Immature natural killer cell (primary cell): ENCODE measurements around the gene TBL1X. TPM values are rescaled to one million over a fixed set of nuclear protein-coding genes. Genes with fewer than 3 reads are reported as not detected.

ENCODE experiments used
- DNase-seq, 3 donors: peaks; one replicate each; pipeline ENCODE4 v3.0.0; 2022; ENCODE audit warnings: mixed read lengths in 1 of 3
- H3K27ac Mint-ChIP-seq, 6 donors: one replicate each; pipeline ENCODE4 v1.8.0; 2020; ENCODE audit warnings: mixed read lengths in 6 of 6, mild to moderate bottlenecking in 5 of 6, inconsistent platforms in 4 of 6, moderate library complexity in 3 of 6
- H3K27me3 Mint-ChIP-seq, 3 donors: one replicate each; pipeline ENCODE4 v1.8.0; 2020 to 2021; ENCODE audit warnings: low read depth in 3 of 3, mild to moderate bottlenecking in 3 of 3, mixed read lengths in 3 of 3, moderate library complexity in 3 of 3, inconsistent platforms in 1 of 3
- H3K36me3 Mint-ChIP-seq, 3 donors: one replicate each; pipeline ENCODE4 v1.8.0; 2020; ENCODE audit warnings: mixed read lengths in 3 of 3, inconsistent platforms in 2 of 3, mild to moderate bottlenecking in 2 of 3
- H3K4me1 Mint-ChIP-seq, 2 donors: one replicate each; pipeline ENCODE4 v1.8.0; 2020; ENCODE audit warnings: inconsistent platforms in 2 of 2, mild to moderate bottlenecking in 2 of 2, mixed read lengths in 2 of 2, moderate library complexity in 1 of 2
- H3K4me3 Mint-ChIP-seq, 5 donors: one replicate each; pipeline ENCODE4 v1.8.0; 2020; ENCODE audit warnings: mild to moderate bottlenecking in 5 of 5, mixed read lengths in 5 of 5, inconsistent platforms in 3 of 5, moderate library complexity in 3 of 5
- H3K9me3 Mint-ChIP-seq, 6 donors: one replicate each; pipeline ENCODE4 v1.8.0; 2020; ENCODE audit warnings: mild to moderate bottlenecking in 6 of 6, mixed read lengths in 6 of 6, inconsistent platforms in 4 of 6, moderate library complexity in 3 of 6
- polyA plus RNA-seq, 3 donors: library from polyadenylated mRNA; unstranded; fragments of 300-500 nt; fragmentation: Illumina TruSeq; gene quantifications; one replicate each; pipeline ENCODE4 v1.2.3, GENCODE V29; 2021

Gene TBL1X
- polyA plus RNA-seq, 3 donors from 2014 or later, result 6.4 to 12.6 (median 9.9) TPM

DNA sequence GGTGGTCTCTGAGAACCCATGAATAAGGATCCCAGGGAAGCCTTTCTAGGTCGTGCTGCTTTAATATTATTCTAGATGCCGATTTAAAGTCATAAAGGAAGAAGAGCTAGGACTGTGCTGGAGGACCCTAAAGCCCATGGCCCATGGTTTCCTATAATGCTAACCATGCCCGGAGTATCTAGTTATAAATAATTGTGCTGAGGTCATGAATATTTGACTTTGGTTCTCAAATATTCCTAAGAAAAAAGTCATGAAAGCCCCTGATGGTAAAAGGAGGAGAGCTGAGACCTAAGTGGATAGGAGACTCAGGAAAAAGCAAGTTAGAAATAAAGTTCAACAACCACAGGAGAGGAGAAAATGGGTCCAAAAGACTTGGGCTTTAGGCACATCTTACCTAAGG, 132.0 kb downstream of the TBL1X start:
- Mint-ChIP-seq H3K27ac (peak overlapping the region in 1 of 6 donors; percentile 25), H3K4me3 (no peak overlapping the region), H3K36me3 (peaks cover 0 to 7% (median 3%) of the 10 kb centered on the region in 3 donors), H3K4me1 (peaks cover 6 to 7% of the 10 kb centered on the region in 2 donors), H3K27me3 (peaks cover 0 to 2% (median 2%) of the 10 kb centered on the region in 3 donors), H3K9me3 (peaks cover 0 to 1% (median 0%) of the 10 kb centered on the region in 6 donors)
- no peak for DNase-seq

DNA sequence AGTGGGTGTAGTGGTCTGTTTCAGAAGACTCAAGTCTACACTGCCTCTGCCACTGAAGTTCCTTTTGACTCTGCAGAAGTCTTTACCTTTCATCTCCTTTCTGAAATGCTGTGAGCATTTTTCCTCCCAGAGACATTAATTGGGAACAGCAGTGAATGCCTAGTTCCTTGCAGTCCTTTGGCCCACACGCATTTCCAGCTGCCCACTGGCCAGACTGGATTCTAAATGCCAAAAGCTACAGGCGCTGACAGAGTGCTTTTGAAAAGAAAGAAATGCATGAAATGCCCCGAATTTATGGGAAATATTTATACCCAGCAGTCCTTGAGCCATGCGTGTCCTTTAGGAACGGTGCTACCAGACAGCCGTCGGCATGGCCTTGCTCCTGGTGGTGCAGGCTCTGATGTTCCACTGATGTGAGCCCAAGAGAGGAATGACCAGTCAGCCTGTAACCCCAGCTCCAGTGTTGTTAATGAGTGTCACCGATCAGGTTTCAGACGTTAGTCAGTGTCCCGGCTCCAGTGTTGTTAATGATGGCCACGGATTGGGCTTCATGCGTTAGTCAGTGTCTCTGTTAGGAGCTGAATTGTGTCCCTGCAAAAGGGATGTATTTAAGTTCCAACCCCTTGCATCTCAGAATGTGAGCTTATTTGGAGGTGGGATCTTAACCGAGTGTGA, 132.6 kb downstream of the TBL1X start:
- peaks cover 0 to 2% (median 2%) of the 10 kb centered on the region in 3 donors for H3K27me3 Mint-ChIP-seq
- H3K9me3 Mint-ChIP-seq, result no peaks in the 10 kb centered on the region
- peaks cover 0 to 2% (median 2%) of the 10 kb centered on the region in 3 donors for H3K36me3 Mint-ChIP-seq
- H3K4me1 Mint-ChIP-seq, result peaks cover 6 to 7% of the 10 kb centered on the region in 2 donors
- no peak for DNase-seq
- H3K27ac Mint-ChIP-seq, result no peak overlapping the region
- no peak overlapping the region for H3K4me3 Mint-ChIP-seq

DNA sequence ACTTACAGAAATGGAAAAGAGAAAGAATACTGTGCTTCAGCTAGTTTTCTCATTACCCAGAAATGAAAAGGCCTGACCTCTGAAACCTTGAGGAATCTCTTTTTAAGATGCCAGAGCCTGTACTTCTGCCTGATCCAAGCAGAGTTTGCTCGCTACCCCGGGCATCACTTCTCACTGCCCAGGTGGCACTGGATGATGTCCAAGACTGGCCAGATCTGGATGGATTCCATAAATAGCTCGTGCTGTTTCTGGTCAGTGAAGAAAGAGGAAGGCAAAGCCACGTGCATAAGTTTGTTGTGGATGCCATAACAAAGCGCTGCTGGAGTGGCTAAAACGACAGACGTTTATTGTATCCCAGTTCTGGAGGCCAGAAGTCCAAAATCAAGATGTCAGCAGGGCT, 133.5 kb downstream of the TBL1X start:
- H3K4me1 Mint-ChIP-seq, result peaks cover 6 to 7% of the 10 kb centered on the region in 2 donors
- H3K27me3 Mint-ChIP-seq, result peaks cover 0 to 2% (median 0%) of the 10 kb centered on the region in 3 donors
- no peak for DNase-seq
- H3K9me3 Mint-ChIP-seq, result no peaks in the 10 kb centered on the region
- no peak overlapping the region for H3K4me3 Mint-ChIP-seq
- peak overlapping the region in 1 of 6 donors; percentile 32 for H3K27ac Mint-ChIP-seq
- H3K36me3 Mint-ChIP-seq, result no peaks in the 10 kb centered on the region

DNA sequence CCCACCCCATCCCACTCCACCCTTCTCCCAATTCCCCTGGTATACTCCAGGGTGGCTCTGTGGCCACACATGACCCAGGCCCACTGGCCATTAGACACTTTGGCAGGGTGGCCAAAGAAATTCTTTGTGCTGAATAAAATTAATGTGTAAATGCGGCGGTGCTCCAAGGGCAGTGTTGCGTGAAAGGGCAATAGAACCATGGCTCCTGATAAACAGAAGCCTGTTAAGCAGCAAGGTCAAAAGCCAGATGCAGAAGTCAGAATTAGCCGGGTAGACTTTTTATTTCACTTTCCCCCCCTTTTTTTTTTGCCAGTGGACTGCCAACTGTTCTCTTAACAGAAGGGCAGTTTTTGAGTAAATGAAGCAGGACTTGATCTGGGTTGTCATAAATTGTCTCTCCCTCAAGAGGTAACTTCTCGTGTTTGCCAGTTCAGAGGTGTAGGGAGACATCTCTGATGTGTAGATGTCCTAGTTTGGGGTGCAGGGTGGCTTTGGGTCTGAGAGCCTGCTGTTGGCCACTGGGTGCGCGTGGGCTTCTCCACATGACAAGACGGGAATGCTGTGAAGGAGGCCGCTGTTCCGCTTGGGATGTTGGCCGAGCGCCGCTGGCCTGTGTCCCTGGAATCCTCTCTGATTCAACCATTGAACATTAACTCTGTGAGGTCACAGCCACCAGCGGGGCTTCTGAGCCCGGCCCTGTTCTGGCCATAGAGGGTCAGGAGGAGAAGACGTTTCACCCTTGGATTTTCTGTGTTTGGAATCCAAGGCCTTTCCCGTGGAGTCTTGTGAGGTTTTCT, 139.5 kb downstream of the TBL1X start:
- Mint-ChIP-seq H3K9me3 (no peaks in the 10 kb centered on the region), H3K27me3 (peaks cover 0 to 3% (median 0%) of the 10 kb centered on the region in 3 donors), H3K4me3 (no peak overlapping the region), H3K27ac (no peak overlapping the region), H3K4me1 (peaks cover 5 to 12% of the 10 kb centered on the region in 2 donors), H3K36me3 (no peaks in the 10 kb centered on the region)
- no peak for DNase-seq

DNA sequence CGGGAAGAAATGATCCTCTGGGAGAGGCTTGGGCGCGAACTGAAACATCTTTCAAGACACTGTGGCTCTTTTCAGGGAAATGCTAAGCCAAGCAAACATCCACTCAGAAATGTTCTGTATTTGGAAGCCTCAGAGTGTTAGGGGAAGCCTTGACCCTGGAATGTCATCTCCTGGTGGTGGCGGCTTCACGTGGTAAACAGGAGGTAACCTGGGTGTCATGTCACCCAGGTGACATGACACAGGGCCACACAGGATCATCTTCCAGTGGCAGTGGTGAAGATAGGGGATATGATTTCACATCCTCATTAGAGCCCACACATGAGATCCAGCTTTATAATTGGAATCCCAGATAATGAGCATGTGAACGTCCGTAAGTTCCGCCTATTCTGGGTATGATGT, 140.0 kb downstream of the TBL1X start:
- Mint-ChIP-seq H3K4me1 (peaks cover 6 to 7% of the 10 kb centered on the region in 2 donors), H3K9me3 (no peaks in the 10 kb centered on the region), H3K36me3 (no peaks in the 10 kb centered on the region), H3K27me3 (peaks cover 0 to 3% (median 0%) of the 10 kb centered on the region in 3 donors), H3K4me3 (no peak overlapping the region), H3K27ac (no peak overlapping the region)
- DNase-seq, result no peak

DNA sequence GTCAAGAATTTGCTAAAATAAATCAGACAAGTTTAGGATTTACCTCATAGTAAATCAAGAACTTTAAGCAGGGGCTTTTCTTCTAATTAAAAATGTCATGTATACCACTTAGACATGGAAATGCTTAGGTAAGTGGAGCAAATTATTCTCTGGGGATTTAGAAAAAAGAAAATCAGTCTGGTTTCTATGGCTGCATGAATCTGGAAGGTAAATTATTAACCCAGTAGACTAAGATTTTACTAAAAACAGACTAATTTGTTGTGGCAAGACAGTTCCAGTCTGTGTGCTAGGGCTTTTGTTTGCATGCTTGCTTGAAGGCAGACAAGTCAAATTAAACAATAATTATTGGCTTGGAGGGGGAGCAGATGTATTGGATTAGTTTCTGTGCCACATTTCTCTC, 140.6 kb downstream of the TBL1X start:
- DNase-seq, result no peak
- H3K4me3 Mint-ChIP-seq, result no peak overlapping the region
- H3K4me1 Mint-ChIP-seq, result peaks cover 6 to 7% of the 10 kb centered on the region in 2 donors
- peaks cover 0 to 3% (median 0%) of the 10 kb centered on the region in 3 donors for H3K27me3 Mint-ChIP-seq
- H3K36me3 Mint-ChIP-seq, result no peaks in the 10 kb centered on the region
- no peaks in the 10 kb centered on the region for H3K9me3 Mint-ChIP-seq
- no peak overlapping the region for H3K27ac Mint-ChIP-seq

DNA sequence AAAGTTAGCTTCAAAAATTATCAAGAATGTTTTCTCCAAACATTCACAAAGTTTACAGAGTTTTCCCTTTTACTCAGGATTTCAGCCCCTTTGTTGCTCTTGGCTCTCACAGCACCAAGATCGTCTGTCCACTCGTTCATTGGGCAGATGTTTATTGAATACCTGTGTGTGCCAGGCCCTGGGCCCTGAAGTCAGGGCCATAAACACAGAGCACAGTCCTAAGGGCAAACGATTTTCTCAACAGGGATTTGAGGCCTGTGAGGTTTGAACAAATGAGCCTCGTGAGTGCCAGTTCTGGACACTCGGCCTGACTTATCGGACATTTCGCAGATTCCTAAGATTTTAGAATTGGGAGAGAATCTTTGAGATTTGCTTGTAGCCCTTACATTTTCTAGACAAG, 142.1 kb downstream of the TBL1X start:
- no peak overlapping the region for H3K27ac Mint-ChIP-seq
- no peak overlapping the region for H3K4me3 Mint-ChIP-seq
- no peaks in the 10 kb centered on the region for H3K36me3 Mint-ChIP-seq
- H3K9me3 Mint-ChIP-seq, result no peaks in the 10 kb centered on the region
- no peak for DNase-seq
- H3K4me1 Mint-ChIP-seq, result peaks cover 4 to 6% of the 10 kb centered on the region in 2 donors
- peaks cover 0 to 5% (median 2%) of the 10 kb centered on the region in 3 donors for H3K27me3 Mint-ChIP-seq

DNA sequence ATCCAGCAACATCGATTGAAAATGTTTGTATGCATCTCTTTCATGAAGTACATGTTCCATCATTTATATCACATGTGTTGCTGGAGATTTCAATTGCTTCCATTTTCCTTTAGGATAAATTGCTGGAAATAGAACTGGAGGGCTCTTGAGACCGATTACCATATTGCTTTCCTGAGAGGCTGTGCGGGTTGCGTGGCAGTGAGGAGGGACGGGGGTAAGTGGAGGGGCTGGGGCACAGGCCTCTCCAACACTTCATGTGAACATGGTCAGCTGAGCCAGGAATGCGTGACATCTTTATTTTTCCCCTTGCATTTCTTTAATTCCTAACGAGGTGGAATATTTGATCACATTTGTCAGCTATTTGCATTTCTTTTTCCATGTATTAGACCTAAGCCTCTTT, 144.6 kb downstream of the TBL1X start:
- DNase-seq, result no peak
- Mint-ChIP-seq H3K4me3 (no peak overlapping the region), H3K27me3 (peaks cover 0 to 5% (median 2%) of the 10 kb centered on the region in 3 donors), H3K4me1 (peaks cover 4 to 6% of the 10 kb centered on the region in 2 donors), H3K36me3 (no peaks in the 10 kb centered on the region), H3K9me3 (no peaks in the 10 kb centered on the region), H3K27ac (no peak overlapping the region)

DNA sequence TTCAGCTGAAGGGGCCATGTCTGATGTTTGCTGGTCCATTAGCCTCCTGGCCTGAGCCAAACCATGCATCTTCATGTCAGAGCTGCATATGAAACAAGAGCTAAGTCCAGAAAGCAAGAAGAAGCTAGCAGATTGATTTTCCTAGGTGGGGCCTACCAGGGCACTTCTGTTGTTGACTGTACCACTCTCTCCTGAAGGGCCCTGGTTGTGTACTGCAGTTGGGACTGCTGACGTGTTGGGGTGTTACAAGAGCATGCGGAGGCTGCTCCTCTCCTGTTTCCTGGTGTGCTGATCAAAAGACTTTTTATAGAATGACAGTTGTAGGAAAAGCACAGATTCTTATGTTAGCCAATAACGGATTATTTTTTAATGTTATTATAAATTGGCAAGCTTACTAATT, 145.1 kb downstream of the TBL1X start:
- no peak overlapping the region for H3K4me3 Mint-ChIP-seq
- H3K27me3 Mint-ChIP-seq, result peaks cover 0 to 5% (median 2%) of the 10 kb centered on the region in 3 donors
- H3K36me3 Mint-ChIP-seq, result no peaks in the 10 kb centered on the region
- peaks cover 4 to 6% of the 10 kb centered on the region in 2 donors for H3K4me1 Mint-ChIP-seq
- DNase-seq, result no peak
- H3K27ac Mint-ChIP-seq, result peak overlapping the region in 1 of 6 donors; percentile 60
- H3K9me3 Mint-ChIP-seq, result no peaks in the 10 kb centered on the region

DNA sequence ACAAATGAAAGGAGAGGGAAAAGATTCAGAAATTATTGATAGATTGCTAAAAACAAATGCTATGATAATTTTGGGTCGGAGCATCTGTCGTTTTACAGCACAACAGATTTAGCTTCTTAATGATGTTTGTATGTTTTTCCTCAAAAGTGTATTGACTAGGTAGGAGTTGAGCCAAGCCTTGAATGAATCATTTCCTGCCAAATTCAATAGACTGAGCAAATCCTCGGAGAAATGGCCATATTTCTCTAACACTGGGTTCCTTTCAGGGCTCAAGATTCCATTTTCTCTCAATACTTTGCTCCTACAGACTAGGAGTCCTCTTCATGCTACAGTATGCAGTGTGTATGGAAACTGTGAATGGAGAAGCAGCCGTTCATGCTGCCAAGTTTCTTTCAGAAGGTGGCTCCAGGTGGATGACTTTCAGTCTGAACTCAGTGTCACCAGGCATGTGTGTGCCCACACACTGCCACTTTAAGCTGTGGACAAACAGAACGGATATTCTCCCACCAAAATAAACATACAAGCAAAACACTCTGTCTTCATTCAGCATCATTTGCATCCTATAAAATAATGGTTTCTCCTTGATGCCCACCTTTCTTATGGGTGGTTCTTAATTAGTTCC, 146.0 kb downstream of the TBL1X start:
- no peaks in the 10 kb centered on the region for H3K36me3 Mint-ChIP-seq
- H3K9me3 Mint-ChIP-seq, result peaks cover 0 to 1% (median 0%) of the 10 kb centered on the region in 6 donors
- H3K4me3 Mint-ChIP-seq, result no peak overlapping the region
- H3K4me1 Mint-ChIP-seq, result peaks cover 4 to 6% of the 10 kb centered on the region in 2 donors
- H3K27me3 Mint-ChIP-seq, result peaks cover 0 to 5% (median 2%) of the 10 kb centered on the region in 3 donors
- no peak for DNase-seq
- H3K27ac Mint-ChIP-seq, result no peak overlapping the region

DNA sequence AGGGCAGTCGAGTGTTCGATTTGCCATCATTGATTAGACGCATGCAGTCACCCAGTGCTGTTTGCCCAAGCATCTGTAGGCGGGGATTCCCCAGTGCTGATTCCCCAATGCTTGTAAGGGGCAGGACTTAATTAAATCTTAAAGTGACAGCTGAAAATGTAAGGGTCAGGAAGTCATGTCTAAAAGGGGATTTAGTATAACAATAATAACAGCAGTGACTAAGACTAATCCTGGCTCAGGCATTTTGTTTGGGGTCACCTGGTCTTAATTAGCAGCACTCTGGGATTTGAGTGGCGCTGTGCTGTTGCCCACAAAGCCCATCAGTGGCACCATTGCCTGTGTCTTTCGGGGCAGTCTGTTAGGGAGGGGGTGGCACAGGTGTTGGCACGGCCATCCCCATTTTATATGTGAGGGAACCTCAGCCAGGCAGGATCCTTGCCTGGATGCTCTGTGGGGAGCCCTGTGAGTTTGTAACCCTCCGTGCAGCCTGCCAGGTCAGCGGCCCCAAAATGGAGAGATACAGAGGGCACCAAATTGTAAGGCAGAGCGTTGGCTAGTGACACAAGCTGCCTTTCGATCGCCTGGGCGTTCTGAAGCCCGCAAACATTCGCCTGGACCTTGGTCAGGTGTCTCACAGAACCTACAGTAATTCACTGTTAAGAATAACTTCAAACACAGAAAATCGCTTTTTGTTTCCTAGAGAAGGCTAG, 146.7 kb downstream of the TBL1X start:
- no peak for DNase-seq
- H3K27ac Mint-ChIP-seq, result no peak overlapping the region
- no peaks in the 10 kb centered on the region for H3K36me3 Mint-ChIP-seq
- peaks cover 4% of the 10 kb centered on the region in 2 donors for H3K4me1 Mint-ChIP-seq
- peaks cover 0 to 5% (median 2%) of the 10 kb centered on the region in 3 donors for H3K27me3 Mint-ChIP-seq
- H3K9me3 Mint-ChIP-seq, result peaks cover 0 to 1% (median 0%) of the 10 kb centered on the region in 6 donors
- no peak overlapping the region for H3K4me3 Mint-ChIP-seq

DNA sequence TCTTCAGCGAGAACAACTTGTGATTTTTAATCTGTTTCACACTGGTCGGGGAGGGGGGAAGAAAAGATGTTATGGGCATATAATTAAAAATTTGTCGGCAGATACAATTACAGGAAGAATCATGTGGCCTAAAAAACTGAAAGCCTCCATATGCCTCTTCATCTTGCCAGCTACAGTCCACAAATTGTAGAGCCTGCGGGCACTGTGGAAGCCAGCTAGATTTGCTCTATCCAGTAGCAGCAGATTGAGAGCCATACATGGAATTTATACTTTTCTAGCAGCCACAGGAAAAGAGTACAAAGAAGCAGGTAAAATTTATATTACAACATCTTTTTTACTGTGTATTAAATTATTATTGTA, 147.3 kb downstream of the TBL1X start:
- Mint-ChIP-seq H3K4me3 (no peak overlapping the region), H3K27me3 (peaks cover 0 to 2% (median 2%) of the 10 kb centered on the region in 3 donors), H3K4me1 (peaks cover 0 to 4% of the 10 kb centered on the region in 2 donors), H3K36me3 (no peaks in the 10 kb centered on the region), H3K27ac (no peak overlapping the region), H3K9me3 (peaks cover 0 to 1% (median 0%) of the 10 kb centered on the region in 6 donors)
- no peak for DNase-seq

DNA sequence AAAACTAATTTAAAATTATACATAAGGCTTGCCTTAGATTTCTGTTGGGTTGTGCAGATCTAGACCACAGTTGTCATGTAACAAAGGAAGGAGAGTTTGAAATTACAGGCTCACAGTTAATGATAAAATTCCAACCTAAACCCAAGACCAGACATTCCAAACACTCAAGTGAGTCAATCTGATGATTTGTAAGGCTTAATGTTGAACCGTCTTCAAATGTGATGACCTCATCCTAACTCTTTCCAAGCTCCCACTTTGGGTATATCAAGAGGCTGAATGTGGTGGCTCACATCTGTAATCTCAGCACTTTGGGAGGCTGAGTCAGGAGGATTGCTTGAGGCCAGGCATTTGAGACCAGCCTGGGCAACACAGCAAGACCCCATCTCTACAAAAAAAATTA, 149.2 kb downstream of the TBL1X start:
- Mint-ChIP-seq H3K9me3 (peaks cover 0 to 1% (median 0%) of the 10 kb centered on the region in 6 donors), H3K36me3 (no peaks in the 10 kb centered on the region), H3K4me1 (peaks cover 0 to 4% of the 10 kb centered on the region in 2 donors), H3K27ac (no peak overlapping the region), H3K27me3 (peaks cover 0 to 2% (median 2%) of the 10 kb centered on the region in 3 donors), H3K4me3 (no peak overlapping the region)
- no peak for DNase-seq
